ENCODE results near the gene CC2D2A.

CC2D2A gene

GRCh38 chr4:15649914-15650545 lies 180.3 kb downstream of the CC2D2A start:
- DNase-seq (ENCODE audit: low read depth) = peak; percentile 46

Data from stimulated activated CD4-positive, alpha-beta T cell treated with anti-CD3 and anti-CD28 coated beads, Interleukin-2, amount 100 ng/mL, for 4 hours (primary cell).